GM21367 (cell line): ENCODE results near the gene NRARP.

ENCODE experiments used
- ATAC-seq: cut with Tn5 transposase; IDR thresholded peaks from one replicate; pipeline ENCODE4 v1.9.1; 2021; ENCODE audit not compliant: unreplicated experiment

NRARP gene

DNA sequence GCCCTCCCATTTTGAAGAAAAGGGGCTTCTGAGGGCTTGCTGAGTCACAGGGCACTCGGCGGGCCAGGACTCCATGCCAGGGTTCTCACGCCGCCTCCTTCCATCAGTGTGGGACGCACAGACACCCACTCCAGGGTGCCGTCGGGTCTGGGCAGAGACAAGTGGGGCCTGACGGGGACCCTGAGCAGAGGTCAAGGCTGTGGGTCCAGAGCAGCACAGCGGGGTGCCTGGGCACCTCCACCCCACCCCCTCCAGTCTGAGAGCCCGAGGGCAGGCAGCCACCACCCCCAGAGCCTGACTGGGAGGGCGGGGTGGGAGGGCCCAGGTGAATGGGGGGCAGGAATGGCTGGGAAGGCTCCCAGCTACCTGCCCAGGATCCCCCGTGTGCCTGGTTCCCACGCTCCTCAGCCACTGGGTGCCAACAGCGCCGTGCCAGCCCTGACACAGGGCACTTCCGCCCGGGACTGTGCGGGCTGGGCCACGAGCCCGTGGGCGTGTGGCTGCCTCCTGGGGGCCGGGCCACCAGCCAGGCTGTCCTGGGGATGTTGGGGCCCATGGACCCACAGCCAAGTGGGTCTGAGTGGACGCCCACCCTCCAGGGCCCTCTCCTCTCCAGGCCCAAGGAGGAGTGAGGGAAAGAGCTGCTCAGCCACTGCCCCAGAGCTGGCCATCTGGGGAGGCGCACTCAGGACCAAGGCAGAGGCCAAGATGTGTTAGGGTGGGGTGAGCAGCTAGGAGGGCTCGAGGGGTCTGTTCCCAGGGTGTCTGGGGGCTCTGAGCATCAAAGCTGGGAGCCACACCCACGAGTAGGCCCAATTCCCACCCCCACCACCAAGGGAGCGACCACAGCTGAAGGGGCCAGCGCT lies 10.1 kb upstream of the NRARP start:
- ATAC-seq: no peak

DNA sequence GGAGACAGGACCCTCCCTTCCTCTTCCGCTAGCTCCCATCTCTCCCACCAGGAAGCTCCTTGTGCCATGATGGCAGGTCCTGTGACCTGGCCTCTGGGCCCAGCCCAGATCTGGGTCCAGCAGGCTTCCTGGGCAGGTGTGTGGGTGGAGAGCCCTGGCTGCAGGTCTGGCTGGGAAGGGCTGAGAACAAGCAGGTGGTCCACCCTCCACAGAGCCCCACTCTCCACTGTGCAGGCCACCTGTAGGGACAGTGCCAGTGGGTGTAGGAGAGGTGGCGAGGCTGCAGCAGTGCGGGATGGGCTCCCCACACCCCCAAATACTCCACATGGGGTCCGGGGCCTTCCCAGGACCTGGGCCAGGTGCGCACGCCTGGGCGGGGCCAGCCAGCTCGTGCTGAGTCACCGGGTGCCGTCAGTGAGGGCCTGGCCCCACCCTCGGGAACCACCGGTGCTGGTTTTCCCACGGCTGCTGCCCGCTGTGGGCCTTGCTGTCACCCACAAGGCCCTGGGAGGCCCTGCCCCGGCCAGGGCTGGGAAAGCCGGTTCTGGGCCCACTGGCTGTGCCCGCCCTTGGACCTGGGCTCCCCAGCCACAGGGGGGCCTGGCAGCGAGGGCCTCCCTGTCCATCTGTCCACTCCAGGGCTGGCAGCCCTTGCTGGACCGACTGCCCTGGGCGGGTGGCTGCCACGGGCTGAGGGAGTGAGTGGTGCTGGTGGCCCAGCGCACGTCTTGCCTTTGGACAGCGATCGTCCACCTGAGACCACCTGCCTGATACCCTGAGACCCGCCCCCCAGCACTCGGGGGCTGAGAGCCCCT lies 9.3 kb upstream of the NRARP start:
- no peak for ATAC-seq

DNA sequence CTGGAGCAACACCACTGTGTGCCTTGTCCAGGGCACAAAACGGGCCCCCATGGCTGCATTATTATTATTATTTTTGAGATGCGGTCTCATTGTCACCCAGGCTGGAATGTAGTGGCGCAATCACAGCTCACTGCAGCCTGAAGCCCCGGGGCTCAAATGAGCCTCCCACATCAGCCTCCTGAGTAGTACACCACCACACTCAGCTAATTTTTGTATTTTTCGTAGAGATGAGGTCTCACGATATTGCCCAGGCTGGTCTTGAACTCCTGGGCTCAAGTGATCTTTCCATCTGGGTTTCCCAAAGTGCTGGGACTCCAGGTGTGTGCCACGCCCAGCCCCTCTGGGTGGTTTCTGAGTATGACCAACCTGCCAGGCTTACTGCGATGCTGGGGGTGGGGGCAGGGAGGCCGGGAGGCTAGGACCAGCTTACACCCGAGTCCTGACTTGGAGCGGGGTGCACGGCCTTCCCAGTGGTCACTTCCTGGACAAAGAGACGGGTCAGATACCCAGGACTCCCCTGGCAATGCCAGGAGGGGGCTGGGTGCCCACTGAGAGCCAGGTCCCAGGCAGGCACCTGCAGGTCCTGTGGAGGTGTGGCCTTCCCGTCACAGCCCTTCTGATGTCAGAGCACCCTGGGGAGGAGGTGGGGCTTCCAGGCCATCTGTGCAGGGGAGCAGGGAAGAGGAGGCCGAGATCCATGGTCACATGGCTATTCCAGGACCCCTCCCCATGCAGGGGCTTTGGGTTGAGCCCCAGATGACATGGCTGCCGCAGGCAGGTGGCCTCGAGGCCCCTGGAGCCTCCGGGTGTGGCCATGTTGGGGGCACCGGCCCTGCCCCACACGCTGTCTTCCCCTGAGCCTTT lies 8.3 kb upstream of the NRARP start:
- no peak for ATAC-seq

DNA sequence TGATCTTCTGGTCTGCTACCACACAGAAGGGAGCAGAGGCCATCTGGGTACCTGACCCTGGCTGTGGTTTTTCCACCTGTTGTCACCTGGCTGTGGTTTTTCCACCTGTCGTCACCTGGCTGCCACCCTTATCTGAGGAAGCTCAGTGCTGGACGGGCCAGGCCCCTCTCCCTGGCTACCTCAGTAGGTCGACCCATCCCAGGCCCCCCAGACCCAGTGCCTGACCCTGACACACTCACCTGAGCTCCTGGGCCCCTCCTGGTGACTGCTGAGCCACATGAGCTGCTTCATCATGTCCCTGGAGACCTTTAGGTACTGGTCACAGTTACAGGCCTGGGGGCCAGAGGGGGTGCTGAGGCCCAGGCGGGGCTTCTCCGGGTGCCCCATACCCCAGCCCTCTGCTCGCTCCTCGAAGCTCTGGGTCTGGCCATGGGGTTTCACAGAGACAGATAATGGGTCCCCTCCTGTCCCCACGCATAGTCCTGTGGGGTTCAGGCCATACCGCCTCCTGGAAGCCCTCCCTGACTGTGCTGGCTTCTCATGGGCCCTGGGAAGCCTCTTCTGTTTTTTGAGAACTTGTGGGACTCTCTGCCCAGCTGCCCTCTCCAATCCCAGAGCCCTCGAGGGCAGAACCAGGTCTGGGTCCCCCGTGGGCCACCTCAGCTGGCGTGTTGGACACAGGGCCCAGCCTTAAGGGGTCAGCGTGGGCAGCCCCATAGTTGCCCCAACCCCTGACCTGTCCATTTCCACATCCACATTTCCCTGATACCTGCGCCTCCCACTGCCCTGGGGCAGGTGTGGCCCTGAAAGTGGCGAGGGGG lies 7.5 kb upstream of the NRARP start:
- ATAC-seq: no peak

DNA sequence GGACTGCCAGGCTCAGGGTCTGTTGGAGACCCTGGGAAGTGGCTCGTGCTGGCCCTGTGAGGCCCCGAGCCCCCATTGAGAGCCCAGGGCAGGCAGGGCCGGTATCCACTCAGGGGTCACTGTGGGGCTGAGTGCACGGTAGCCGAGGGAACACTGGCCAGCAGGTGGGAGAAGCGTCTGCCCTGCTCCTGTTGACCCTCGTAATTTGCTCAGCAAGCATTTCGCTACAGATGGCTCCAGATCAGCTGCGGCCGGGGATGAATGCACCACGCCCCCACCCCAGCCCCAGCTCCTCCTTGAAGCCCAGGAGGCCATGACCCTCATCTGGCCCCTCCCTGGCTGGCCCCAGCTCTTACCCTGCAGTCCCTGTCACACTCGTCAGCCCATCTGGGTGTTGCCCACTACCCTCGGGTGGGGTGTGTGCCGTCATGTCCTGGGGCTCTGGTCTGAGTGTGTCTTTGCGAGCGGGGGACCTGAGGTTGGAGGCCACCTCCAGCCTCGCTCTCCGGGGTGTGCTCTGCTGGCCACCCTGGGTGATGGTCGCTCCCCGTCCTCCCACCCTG lies 6.1 kb upstream of the NRARP start:
- no peak for ATAC-seq

DNA sequence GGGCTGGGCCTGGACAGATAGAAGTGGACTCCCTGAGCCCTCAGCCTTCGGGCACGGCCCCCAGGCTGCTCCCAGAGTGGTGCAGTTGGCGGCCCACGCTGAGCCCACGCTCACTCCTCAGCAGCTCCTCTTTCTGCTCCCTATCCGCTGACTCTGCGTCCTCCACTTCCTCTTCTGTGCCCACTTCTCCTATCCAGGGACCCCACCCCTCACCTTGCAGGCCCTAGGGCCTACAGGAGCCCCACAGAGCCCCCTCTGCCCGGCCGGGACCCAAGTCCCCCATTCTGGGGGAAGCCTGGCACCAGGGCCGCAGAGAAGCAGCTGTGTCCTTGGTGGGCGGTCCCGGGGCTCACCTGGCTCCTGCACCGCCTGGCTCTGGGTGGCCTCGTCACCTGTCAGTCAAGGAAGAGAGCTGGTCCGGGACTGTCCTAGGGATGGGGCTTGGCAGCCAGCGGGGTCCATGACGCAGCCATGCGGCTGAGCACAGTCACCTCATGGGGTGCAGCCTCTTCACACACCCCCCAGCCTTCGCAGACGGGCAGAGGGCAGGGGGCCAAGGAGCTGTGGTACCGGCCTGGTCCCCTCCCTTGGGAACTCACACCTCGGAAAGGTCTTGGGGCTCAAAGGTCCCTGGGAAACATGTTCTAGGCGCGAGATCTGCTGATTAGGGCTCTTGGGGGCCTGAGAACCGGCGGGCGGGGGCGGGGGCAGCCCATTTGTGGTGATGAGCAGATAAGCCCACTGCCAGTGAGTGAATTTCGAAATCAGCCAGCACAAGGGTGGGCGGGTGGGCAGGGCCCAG lies 5.4 kb upstream of the NRARP start:
- no peak for ATAC-seq

DNA sequence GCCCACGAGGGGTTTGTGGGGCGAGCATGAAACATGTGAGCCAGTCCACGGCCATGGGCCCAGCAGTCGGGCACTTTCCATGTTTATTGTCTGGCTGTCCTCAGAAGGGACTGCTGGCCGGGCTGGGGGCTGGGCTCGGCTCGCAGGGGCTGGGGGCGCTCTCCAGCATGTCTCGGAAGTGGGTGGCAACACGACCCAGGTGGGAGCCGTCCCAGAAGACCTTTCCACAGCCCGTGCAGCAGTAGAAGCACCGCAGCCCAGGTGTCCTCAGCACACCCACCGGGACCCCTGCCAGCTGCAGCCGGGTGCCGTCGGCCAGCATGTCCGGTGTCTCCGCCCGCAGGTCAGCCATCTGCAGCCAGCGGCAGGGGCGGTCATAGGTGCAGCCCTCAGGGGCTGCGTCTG lies 4.8 kb upstream of the NRARP start:
- ATAC-seq: no peak

DNA sequence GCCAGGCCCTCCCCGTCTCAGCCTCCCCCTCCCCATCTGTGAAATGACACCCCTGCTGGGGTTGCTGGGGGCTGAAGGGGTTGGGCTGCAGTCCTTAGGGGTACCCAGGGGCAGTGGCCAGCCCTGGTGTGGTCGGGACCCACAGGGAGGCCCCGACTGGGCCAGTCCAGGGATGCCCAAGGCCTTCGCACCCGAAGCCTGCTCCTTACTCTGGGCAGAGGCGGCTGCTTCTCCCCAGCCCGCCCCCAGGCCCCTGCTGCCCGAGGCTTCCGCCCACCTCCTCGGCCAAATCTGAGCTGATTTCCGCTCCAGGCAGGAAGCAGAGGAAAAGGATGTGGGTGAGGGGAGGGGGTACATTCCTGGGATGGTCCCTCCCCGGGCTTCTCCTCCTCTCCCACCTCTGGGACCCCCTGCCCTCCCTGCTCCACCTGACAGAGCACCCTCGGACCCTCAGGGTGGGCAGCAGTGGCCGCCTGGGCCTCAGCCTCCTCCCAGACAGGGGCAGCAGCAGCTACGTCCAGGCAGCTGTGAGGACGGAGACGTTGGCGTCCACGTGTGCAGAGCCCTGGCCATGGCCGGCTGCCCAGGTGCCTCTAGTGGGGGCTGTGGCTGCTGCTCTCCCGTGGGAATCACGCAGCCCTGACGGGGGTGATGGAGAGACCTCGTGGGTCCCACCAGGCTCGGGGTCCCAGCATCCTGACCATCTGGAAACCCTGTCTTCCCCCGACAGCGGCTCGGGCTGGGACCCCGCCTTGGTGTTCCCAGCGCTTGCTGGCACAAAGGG lies 4.2 kb upstream of the NRARP start:
- no peak for ATAC-seq

DNA sequence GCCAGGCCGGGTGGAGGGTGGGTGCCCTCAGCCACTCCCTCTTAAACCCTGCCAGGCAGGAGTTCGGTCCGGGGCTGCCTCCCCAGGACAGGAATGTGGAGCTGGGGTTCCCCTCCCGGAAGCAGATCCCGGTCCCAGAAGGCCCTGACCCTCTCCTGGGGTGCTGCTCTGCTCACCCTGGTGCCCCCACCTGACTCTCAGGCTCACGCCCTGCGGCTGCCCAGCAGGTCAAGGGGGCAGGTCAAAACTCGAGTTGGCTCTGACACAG lies 3.7 kb upstream of the NRARP start:
- no peak for ATAC-seq

DNA sequence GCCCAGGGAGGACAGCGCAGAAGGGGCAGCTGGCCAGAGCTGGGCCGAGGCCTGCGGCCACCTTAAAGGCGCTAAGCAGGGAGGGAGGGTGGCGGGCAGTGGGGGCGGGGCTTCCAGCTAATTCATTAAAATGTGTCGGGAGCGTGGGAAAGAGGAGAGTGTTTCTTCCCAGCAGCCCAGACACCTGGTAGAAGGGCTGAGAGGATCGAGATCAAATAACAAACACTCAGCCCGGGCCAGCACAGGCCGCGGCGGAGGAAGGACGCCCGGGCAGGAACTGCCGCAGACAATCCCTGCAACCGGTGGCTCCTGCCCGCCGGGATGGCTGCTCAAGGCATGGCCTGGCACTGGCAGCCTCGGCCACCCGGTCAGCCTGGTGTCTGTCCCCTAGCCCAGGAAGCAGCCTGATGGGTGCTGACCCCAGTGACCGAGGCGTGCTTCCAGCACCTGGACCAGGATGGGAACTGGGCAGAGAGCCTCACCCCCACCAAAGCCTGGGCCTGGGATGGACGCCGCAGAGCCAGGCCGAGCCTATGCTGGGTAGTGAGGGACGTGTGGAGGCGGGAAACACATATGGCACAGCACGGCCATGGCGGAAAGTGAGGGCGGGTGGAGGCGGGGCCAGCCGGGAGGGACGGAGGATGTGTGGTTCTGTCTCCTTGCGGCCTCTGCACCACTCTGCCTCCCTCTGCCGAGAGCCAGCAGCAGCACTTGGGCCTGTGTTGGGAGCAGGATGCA lies 3.2 kb upstream of the NRARP start:
- no peak for ATAC-seq

DNA sequence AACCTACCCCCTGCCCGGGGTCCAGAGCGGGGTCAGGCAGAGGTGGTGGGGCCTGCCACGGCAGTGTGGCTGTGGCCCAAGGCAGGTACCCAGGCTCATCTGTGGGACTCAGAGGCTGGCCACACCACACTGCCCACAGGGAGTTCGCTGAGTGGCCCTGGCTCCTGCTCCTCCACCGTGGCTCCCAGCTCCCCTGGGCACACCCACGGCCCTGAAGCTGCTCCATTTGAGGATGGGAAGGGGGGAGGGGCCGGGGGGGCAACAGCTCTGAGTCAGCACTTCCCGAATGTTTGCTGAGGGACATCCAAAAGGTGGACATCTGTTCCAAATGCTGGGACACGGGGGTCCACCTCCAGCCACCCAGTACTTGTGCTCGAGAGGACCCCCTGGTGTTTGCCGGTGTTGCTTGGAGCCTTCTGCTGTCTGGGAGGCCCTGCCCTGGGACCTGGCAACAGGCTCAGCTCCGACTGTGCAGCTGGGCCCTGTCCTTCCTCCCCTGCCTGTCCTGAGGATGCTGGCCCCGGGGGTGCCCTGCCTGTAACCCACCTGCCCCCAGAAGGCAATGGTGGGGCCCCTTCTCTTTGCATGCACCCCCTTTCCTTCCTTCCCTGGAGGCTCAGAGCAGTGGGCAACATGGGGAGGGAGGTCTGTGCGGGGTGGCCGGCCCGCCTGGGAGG lies 2.5 kb upstream of the NRARP start:
- ATAC-seq: no peak

DNA sequence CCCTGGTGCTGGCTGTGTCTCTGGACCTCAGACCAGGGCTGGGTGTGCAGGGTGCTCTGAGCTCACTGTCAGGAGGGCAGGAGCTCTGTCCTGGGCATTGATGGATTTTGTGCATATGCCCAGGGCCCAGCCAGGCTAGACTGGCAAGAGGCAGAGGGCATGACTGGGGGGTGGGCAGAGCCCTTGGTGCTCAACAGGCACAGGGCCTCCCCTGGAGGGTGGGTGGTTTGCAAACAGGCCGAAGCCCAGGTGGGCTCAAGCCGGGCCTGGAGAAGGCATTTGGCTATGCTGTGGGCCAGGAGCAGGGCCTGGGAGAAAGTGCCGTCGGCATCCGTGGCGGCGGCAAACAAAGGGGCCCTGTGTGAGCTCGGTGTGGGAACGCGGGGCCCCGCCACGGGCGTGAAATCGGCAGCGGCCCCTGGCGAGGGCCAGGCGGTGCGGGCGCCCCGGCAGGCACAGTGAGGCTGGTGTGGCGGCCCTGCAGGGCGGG lies 1.9 kb upstream of the NRARP start:
- no peak for ATAC-seq

DNA sequence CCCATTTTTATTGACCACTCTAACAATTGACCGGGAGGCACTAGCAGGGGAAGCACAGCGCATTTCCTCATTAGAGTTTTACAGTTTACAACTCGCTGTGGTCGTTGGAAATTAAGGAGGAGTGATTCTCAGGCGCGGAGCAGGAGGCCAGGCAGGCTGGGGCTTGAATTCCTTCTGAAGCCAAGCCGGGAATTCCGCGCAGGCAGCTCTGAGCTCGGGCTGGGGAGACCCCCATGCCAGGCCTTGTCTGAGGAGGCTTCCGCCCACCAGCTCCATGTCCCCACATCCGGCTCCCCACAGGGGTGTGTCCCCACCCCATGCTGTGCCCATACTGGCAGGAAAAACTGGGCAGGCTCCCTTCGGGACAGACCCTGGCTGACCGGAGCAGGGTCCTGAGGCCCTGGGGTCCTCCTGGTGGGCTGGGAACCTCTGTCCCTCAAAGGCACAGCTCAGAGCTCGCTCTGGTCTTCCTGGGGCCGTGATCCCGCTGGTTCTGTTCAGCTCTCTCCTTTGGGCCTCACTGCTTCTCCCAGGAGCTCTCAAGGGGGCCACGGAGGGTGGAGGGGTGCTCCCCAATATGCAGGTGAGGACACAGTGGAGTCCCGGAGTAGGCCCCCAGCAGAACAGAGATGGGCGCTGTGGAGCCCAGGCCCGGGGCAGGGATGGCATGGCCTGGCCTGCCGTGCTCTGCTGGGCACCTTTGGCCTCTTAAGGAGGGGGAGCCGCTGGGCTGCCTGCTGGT lies 1.3 kb upstream of the NRARP start:
- no peak for ATAC-seq

DNA sequence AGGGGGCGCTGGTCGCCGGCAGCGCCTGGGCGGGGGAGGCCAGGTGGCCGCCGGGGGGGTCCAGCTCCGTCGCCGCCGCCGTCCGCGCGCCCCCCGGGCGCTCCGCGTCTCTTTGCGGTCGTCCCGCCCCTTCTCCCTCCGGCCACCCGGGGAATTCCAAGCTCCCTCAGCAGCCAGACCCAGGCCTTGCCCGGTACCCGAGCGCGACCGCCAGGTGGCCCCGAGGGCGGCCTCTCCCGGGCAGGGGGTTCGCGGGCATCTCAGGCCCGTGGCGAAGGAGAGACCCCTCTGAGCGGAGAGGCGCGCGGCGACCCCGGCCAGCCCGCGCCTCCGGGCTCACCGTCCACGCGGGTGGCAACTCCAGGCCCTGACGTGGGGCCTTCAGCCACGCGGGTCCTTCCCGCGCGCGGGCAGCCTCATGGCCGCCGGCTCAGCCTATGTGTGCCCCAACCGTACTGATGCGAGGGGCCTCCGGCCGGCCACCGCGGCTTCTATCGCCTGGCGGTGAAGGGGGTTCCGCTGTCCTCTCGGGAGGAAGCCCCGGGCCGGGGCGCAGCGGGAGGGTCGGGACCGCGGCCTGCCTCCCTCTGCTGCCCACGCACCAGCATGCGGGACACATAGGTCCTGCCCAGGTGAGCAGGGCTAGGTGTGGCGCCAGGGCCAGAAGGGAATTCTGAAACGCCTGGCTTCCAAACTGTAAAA lies 529 bp upstream of the NRARP start:
- peak; percentile 37 for ATAC-seq

DNA sequence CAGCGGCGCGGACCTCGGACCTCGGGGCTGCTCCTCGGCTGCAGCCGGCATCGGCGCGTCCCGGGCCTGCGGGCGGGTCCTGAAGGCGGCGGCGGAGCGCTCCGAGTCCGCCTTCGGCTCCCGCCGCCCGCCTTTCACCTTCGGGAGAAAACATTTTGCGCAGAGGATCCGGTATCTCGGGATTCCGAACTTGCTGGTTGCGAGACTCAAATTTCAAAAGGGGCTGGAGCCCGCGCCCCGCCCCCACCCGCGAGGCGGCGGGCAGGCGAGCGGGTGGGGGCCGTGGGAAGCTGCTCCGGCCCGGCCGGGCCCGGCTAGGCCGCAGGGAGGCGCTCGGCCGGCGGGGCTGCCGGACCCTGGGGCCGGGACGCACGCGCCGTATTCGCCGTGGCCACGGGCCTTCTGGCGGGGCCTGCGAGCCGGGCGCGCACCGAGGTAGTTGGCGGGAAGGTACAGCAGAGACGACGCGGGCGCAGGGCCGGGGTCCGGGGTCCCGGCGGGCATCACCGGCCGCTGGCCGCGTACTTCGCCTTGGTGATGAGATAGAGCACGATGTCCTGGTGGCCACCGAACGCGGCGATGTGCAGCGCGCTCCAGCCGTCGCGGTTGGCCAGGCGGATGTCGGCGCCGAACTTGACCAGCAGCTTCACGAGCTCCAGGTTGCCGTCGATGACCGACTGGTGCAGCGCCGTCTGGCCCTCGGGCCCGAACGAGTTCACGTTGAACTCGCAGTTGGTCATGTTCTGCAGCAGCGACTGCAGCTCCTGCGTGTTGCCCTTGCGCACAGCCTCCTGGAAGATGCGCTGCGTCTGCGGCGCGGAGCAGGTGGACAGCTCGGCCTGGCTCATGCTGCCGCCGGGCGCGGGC lies 757 bp downstream of the NRARP start:
- no peak for ATAC-seq
